ENCODE measurements around the gene FBXL7.

The FBXL7 gene

GRCh38 chr5:15977851-15978250 is 477.9 kb downstream of the FBXL7 start:
- DNase-seq = no peak

- no peak for DNase-seq
Measured at GRCh38 chr5:15980835-15981234, 480.9 kb downstream of the FBXL7 start.

- DNase-seq = no peak
Measured at GRCh38 chr5:15983392-15983791, 483.4 kb downstream of the FBXL7 start.

All from CD4-positive, alpha-beta T cell treated with Interleukin-15 for 1 hour (primary cell).